GM18511 (cell line): ENCODE measurements around the gene BTF3.
"Not testable (repeated sequence)": the region's sequence is repeated elsewhere in the genome, so short reads cannot be mapped to it uniquely, and the experiment has no call there.

Experiments
- ATAC-seq: cut with Tn5 transposase; IDR thresholded peaks from one replicate; pipeline ENCODE4 v1.9.1; 2021; ENCODE audit warnings: mild to moderate bottlenecking, moderate library complexity; ENCODE audit not compliant: unreplicated experiment

BTF3 gene

DNA sequence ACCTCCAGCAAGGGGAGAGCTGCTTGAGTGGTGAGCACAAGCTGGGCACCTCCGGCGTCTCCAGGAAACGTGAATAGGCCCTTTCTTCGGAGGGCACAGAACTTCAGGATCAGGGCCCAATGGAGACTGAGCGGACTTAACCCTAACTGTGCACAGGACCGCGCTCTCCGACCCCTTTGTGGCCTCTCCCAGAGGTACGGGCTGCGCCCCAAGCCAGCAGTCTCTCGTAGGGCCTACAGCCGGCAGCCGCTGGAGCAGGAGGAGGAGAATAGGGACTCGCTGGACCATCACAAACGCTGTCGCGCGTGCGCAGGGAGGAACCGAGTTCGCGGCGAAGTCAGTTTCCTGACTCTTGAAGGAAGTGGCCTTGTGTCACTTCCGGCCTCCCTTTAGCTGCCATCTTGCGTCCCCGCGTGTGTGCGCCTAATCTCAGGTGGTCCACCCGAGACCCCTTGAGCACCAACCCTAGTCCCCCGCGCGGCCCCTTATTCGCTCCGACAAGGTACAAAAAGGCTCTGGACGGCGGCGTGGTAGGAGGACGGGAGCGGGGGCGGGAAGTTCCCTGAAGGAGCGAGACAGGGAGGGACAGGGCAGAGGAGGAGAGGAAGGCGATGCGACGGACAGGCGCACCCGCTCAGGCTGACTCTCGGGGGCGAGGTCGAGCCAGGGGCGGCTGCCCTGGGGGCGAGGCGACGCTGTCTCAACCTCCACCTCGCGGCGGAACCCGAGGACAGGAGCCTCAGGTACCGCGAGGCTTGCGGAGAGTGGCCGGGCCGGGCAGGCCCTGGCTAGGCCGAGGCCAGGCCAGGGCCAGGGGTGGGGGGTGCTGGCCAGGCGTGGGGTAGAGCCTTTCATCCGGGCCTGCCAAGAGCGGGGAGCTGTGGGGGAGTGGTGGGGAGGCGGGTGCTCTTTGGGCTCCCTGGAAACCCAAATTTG lies at the start of gene BTF3:
Gene BTF3, plus strand, starts transcription at position 386 of the 936 bp plus-strand sequence. Its CDS starts 226 bp downstream, at position 612.
- ATAC-seq, result peak; percentile 99

- no peak for ATAC-seq
Measured at GRCh38 chr5:73448463-73449136, 49.6 kb upstream of the BTF3 start, which contains the start of gene FOXD1. Gene FOXD1 (minus strand): TSS chr5:73448777. CDS start chr5:73448362, 415 bp downstream.

DNA sequence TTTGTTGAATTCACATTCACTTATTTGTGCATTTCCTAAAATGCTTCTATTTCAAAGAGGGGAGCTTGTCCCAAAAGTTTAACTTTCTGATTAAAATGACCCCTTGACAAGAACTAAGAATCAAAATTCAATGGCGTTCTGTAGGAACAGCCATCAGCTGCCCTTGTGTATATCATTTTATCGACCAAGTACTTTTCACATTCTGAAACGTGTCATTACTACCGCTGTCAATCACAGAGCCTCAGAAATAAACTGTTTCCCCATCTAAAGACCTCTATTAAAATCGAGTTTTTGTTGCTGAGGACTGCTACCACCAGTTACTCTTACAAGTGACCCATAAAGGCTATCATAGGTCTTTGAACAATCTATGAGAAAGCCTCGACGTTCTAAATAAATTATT lies 48.1 kb upstream of the BTF3 start:
- ATAC-seq, result no peak

- ATAC-seq, result no peak
Measured at GRCh38 chr5:73450672-73451223, 47.5 kb upstream of the BTF3 start.

DNA sequence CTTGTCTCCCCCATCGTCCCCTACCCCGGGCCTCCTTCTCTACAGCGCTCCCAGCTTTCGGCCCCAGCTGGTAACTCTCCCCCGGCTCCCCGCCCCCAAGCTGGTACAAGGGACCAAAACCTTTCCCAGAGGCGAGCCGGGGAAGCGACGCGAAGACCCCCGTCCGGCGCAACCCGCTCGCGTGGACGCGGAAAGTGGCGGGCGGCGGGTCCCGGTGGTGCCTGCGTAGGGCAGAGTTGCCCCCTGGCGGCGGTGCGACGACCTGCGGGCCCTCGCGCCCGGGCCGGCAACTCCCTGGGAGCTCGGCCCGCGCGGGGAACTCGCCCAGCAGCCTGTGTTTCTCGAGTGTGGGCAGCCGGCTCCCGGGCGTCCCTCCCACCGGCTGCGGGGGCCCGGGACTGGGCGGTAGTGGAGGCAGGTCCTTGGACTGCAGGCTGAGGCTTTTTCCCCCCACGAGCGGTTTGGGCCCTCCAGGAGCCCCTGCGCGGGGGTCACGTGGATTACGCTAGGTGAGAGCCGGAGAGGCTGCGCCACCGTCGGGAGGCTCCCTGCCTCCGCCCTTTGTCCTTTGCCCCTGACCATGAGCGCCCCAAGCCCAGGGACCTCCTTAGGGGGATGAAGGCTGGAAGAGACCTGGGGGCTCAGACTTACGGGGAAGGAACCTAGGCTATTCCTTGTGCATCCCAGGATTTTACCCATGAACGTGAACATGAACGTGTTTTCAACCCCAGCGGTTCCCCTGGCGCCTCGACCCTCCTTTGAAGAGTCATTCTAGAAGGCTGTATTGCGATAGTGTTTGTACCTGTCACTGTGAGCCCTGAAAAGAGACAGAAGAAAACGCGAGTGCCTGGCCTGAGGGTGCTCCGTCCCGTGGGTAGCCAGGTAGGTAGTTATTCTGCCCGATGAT lies 46.8 kb upstream of the BTF3 start:
- no peak for ATAC-seq

GRCh38 chr5:73452215-73452614 lies 46.0 kb upstream of the BTF3 start:
- ATAC-seq, result no peak

GRCh38 chr5:73454379-73455036 lies 43.7 kb upstream of the BTF3 start:
- ATAC-seq, result peak; percentile 65

- ATAC-seq, result not testable (repeated sequence)
Measured at GRCh38 chr5:73456462-73456861, 41.8 kb upstream of the BTF3 start.

GRCh38 chr5:73459366-73459765 lies 38.9 kb upstream of the BTF3 start:
- ATAC-seq, result no peak

DNA sequence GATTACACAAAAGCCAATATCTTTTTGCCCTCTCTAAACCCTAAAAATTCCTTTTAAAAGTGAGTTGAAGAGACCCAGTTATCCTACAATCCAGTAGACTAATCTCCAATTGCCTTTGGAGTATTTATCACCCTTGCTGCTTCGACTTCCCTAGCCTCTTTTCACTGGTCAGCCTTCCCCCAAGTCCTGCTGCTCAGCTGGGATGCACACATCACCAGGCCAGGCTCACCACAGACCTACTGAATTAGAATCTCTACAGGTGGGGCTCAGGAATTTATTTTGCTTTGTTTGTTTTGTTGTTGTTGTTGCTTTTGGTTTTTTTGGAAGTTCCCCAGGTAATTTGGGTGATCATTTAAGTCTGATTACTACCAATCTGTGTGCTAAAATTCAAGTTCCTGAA lies 38.1 kb upstream of the BTF3 start:
- no peak for ATAC-seq

GRCh38 chr5:73464016-73464745 lies 34.1 kb upstream of the BTF3 start:
- no peak for ATAC-seq

DNA sequence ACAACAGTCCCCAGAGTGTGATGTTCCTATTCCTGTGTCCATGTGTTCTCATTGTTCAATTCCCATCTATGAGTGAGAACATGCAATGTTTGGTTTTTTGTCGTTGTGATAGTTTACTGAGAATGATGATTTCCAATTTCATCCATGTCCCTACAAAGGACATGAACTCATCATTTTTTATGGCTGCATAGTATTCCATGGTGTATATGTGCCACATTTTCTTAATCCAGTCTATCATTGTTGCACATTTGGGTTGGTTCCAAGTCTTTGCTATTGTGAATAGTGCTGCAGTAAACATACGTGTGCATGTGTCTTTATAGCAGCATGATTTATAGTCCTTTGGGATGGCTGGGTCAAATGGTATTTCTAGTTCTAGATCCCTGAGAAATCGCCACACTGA lies 29.6 kb upstream of the BTF3 start:
- not testable (repeated sequence) for ATAC-seq

GRCh38 chr5:73469878-73470277 lies 28.4 kb upstream of the BTF3 start:
- no peak for ATAC-seq

DNA sequence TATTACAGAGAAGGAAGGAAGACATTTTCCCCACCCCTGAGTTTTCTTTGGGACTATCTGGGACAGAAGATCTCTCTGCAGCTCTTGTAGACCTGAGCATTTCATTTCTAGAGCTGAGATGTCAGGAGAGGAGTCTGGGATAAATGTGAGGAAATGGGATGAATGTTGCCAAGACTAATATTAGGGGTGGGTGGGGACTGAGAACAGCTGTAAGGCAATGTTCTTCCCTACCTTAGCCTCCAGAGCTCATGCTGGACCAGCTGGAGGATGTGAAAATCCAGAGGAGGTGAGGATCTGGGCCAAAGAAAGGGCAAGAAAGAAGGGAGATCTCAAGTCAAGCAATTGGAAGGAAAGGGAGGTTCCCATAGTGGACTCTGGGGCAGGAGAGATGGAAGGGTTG lies 26.6 kb upstream of the BTF3 start:
- ATAC-seq, result no peak

GRCh38 chr5:73472116-73472515 lies 26.1 kb upstream of the BTF3 start:
- ATAC-seq, result no peak

DNA sequence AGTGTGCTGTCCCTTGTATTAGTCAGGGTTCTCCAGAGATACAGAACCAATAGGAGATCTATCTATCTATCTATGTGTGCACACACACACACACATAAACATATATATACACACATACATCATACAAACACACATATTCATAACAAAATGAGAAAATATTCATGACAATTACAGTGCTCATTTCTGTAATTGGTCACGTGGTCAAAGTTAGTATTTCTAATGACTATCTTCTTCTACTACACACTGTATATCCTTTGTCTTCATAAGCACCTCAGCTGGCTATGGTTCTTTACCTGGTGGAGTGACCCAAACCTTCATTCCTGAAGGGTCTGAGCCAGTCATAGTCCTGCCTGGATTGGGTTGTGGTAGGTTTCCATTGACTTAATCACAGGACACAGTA lies 17.7 kb upstream of the BTF3 start:
- ATAC-seq, result no peak

DNA sequence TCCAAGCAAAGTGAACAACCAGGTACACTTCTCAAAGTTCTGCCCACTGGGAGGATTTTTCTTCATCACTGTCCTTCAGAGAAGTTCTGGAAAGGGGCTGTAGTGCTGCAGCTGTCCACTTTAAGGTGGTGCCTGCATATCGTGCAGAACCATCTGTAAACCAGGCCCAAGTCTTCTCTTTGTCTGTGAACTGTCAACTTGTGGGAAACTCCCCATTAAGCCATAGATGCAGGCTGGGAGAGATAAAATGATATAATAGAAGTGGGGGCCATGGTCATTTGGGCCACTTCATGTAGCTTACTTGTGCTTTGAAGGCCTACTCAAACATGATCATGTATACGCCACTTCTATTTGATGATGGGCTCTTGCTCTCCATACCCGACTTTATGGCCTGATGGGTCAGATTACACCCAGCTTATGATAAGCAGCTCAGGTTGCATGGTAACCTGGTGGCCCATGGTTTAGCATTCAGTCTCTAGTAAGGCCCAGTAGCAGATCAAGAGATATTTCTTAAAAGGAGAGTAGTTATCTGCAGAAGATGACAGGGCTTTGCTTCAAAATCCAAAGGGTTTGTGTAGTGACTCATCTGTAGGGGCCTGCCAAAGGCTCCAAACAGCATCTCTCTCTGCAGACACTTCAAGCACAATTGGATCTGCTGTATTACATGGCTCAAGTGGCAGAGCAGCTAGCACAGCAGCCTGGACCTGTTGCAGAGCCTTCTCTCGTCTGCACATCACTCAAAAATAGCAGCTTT lies 15.7 kb upstream of the BTF3 start:
- no peak for ATAC-seq

- no peak for ATAC-seq
Measured at GRCh38 chr5:73483676-73484075, 14.6 kb upstream of the BTF3 start.

GRCh38 chr5:73484511-73484910 lies 13.7 kb upstream of the BTF3 start:
- ATAC-seq, result no peak
